Lower leg skin (tissue), 4 donors: ENCODE measurements around the gene BEAN1. TPM values are rescaled to one million over a fixed set of nuclear protein-coding genes. Genes with fewer than 3 reads are reported as not detected.
"Not testable (repeated sequence)": the region's sequence is repeated elsewhere in the genome, so short reads cannot be mapped to it uniquely, and the experiment has no call there.

Source experiments
- DNase-seq, 2 donors: peaks; one replicate each; pipeline ENCODE4 v3.0.0-alpha.2; 2019; ENCODE audit warnings: low spot score in 2 of 2
- H3K4me3 ChIP-seq: fragments of 200-600 bp; sonication (generic); 2 replicates; pipeline ENCODE4 v1.5.1; 2017; ENCODE audit warnings: mild to moderate bottlenecking, low read depth; ENCODE audit not compliant: poor library complexity, severe bottlenecking
- POLR2A ChIP-seq, 2 donors: fragments of 450-650 bp; IDR thresholded peaks; one replicate each; pipeline ENCODE4 v1.6.1; 2016 to 2017; ENCODE audit warnings: antibody characterized with exemption in 2 of 2, mild to moderate bottlenecking in 1 of 2, moderate library complexity in 1 of 2
- WGBS, 2 donors: methylation state at CpG; one replicate each; pipeline ENCODE4 v1.1.5; 2018; 5-methylcytosine and 5-hydroxymethylcytosine counted together
- intact Hi-C: fragments of 100-400 bp; cut with DNase I; formaldehyde crosslinking; loops from one replicate; pipeline ENCODE4 v1.15.0; 2023; ENCODE audit warnings: low total_unique reads
- total RNA-seq, 4 donors: library from RNA; depleted of rRNA; stranded (reverse); fragments of >200 nt; gene quantifications; one replicate each; pipeline ENCODE4 v1.1.0, GENCODE V29; 2016
- TF ChIP-seq, protein P1 (sequence below), 3 donors: fragments of 450-650 bp; IDR thresholded peaks; one replicate each; pipeline ENCODE4 v1.5.1; 2016; ENCODE audit warnings: antibody characterized with exemption in 3 of 3, mild to moderate bottlenecking in 3 of 3, moderate library complexity in 2 of 3

Gene BEAN1
- total RNA-seq, 4 donors from 2014 or later = 0.72 to 3.9 (median 2.9) TPM; not detected in 1

DNA sequence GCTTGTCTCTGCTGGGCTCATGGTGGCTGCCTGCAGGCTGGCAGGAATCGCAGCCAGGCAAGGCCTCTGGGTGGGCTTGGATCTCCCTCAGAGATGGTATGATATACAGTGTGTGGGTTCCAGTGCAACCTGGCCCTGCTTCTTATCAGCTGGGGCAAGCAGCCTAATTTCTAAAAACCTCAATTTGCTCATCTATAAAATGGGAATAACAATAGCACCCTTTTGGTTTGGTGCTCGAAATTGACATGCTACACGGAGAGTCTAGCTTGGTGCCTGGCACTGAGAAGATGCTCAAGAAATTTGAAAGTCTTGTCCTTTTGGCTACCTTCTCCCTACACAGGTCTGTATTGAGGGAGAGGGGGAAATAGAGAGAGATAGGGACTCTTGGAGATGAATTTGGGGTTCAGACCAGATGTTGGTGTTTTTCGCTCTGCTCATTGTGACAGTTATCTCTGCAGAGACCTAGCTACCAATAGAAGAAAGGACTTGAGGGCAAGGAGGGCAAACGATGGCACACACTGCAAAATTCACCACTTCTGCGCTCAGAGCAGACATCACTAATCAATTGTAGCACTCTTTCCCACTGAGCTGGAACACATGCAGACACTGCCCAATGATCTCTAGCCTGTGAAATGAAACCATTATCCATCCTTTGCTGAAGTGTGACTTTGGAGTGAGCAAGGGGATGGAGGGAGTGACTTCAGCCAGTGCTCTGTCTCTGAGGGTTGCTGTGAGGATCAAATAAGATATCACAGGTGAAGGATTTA is 15.6 kb downstream of the BEAN1 start:
- no peak for TF ChIP-seq POLR2A (IDR thresholded peaks at IDR 0.05)
- TF ChIP-seq, protein P1, sequence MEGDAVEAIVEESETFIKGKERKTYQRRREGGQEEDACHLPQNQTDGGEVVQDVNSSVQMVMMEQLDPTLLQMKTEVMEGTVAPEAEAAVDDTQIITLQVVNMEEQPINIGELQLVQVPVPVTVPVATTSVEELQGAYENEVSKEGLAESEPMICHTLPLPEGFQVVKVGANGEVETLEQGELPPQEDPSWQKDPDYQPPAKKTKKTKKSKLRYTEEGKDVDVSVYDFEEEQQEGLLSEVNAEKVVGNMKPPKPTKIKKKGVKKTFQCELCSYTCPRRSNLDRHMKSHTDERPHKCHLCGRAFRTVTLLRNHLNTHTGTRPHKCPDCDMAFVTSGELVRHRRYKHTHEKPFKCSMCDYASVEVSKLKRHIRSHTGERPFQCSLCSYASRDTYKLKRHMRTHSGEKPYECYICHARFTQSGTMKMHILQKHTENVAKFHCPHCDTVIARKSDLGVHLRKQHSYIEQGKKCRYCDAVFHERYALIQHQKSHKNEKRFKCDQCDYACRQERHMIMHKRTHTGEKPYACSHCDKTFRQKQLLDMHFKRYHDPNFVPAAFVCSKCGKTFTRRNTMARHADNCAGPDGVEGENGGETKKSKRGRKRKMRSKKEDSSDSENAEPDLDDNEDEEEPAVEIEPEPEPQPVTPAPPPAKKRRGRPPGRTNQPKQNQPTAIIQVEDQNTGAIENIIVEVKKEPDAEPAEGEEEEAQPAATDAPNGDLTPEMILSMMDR (IDR thresholded peaks at IDR 0.05) = no peak
- peak in 1 of 2 donors; percentile 40 for DNase-seq
- intact Hi-C loops = no loop called here
- 75 to 77% methylated on average over 6 of the region's 6 CpGs for WGBS, 2 donors
- H3K4me3 ChIP-seq = no peak overlapping the region

DNA sequence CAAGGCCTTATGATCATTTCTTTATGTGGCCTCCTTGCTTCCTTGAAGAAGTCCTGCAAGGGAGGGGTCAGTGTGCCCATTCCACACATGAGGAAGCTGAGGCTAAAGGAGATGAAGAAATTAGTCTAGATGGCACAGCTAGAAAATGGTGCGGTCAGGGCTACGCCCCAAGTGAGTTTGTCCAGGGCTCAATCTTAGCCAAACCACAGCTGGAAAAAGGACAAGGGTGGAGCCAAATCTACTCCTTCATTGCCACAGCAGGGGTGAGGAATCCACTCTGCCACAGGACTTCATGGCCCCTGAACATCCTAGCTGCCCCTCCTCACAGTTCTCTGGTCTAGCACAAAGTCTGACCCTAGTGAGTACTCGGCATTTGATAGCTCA is 16.2 kb downstream of the BEAN1 start:
- DNase-seq = peak in 1 of 2 donors; percentile 20
- H3K4me3 ChIP-seq = no peak overlapping the region
- 65 to 82% methylated on average over 3 of the region's 3 CpGs for WGBS, 2 donors
- TF ChIP-seq POLR2A (IDR thresholded peaks at IDR 0.05) = no peak
- TF ChIP-seq, protein P1 (IDR thresholded peaks at IDR 0.05) = no peak
- intact Hi-C loops = no loop called here

DNA sequence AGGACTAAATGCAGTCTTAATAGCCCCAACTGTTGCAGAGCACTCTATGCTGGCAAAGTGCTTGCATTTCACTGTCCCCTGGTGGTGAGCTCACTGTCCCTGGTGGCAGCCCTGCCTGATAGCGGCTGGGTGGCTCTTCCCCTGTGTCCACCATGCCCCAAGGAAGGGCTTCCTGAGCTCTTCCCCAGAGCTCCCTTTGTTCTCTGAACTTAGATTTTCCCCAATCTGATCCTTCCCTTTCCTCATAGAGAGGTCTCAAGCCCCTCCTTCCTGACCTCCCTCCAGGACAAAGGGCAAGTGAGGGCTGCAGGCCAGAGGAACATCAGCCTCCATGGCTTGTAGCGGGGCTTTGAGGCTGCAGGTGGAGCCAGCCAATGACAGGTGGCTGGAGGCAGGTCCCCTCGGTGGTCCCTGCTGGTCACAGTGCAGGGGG is 17.0 kb downstream of the BEAN1 start:
- DNase-seq = peak in 1 of 2 donors; percentile 76
- H3K4me3 ChIP-seq = no peak overlapping the region
- intact Hi-C loops = no loop called here
- 75 to 92% methylated on average over 3 of the region's 3 CpGs for WGBS, 2 donors
- TF ChIP-seq POLR2A (IDR thresholded peaks at IDR 0.05) = no peak
- TF ChIP-seq, protein P1 (IDR thresholded peaks at IDR 0.05) = no peak

DNA sequence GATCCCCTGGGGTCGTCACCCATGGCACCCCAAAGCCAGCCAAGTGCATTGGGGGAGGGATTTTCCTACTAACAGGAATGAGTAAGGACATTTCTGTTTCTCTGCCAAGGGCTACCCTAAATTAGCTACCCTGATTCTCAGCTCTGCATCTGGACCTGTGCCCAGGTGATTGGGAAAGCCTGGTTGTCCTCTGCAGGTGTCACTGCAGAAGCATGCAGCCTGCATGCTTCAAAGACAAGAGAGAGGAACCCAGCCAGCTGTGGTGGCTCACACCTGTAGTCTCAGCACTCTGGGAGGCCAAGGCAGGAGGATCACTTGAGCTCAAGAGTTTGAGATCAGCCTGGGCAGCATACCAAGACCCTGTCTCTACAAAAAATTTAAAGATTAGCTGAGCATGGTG is 19.6 kb downstream of the BEAN1 start:
- intact Hi-C loops = no loop called here
- no peak for TF ChIP-seq POLR2A (IDR thresholded peaks at IDR 0.05)
- WGBS, 2 donors = 79 to 100% methylated on average over 1 of the region's 1 CpG
- no peak overlapping the region for H3K4me3 ChIP-seq
- DNase-seq = peak in 1 of 2 donors; percentile 64

DNA sequence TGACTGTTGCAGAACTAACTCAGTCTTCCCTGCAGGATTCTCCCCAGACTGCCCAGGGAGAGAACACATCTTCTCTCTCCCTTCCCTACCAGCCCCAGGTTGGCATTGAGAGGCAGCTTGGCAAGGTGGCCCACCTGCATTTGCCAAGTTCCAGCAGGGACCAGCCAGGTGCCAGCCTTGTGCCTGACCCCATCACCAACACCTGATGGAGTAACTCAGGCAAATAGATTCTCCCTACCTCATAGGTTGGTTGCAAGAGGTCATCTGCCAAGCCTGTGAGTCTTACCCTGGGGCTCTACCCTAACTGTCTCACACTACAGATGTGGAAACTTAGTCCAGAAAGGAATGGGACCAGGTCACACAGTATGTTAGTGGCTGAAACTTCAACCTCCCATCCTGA is 20.4 kb downstream of the BEAN1 start:
- peak in 1 of 2 donors; percentile 79 for DNase-seq
- intact Hi-C loops = no loop called here
- TF ChIP-seq, protein P1 (IDR thresholded peaks at IDR 0.05) = no peak
- no peak for TF ChIP-seq POLR2A (IDR thresholded peaks at IDR 0.05)
- H3K4me3 ChIP-seq = no peak overlapping the region

DNA sequence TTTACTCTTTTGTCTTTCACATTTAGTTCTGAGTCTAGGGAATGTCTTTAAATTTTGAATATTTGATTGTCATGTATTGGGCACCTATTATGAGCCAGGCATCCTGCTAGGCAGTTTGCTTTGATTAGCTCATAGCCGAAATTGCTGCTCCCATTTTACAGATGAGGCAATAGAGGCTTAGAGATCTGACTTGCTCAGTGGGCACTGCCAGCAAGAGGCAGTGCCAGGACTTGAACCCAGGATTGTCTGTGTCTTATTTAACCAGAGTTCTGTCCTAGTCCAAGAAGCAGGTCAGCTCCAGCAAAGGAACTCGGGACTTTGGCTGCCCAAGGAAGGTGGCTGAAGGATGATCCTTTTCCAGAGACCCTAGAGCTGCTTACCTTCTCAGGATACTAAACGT is 24.5 kb downstream of the BEAN1 start:
- TF ChIP-seq, protein P1 (IDR thresholded peaks at IDR 0.05) = no peak
- no peak for TF ChIP-seq POLR2A (IDR thresholded peaks at IDR 0.05)
- whole genome bisulfite sequencing, 2 donors = 82 to 87% methylated on average over 3 of the region's 3 CpGs
- H3K4me3 ChIP-seq = no peak overlapping the region
- peak in 1 of 2 donors; percentile 45 for DNase-seq
- intact Hi-C loops = no loop called here

DNA sequence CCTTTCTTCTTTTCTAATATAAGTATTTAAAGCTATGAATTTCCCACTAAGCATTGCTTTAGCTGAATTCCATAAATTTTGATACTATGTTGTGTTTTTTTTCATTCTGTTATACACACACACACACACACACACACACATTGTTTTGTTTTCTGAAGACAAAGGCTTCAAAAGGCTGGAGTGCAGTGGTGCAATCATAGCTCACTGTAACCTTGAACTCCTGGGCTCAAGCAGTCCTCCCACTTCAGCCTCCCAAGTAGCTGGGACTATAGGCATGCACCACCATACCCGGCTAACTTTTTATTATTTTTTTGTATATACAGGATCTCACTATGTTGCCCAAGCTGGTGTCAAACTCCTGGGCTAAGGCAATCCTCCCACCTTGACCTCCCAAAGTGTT is 26.1 kb downstream of the BEAN1 start:
- 96 to 100% methylated on average over 1 of the region's 1 CpG for WGBS, 2 donors
- H3K4me3 ChIP-seq, DNase-seq, intact Hi-C loops: not testable (repeated sequence)
